GM19468 (cell line): ENCODE measurements around the gene PTP4A2.

Experiments
- ATAC-seq: cut with Tn5 transposase; IDR thresholded peaks from one replicate; pipeline ENCODE4 v1.9.1; 2021; ENCODE audit warnings: mild to moderate bottlenecking, moderate library complexity, moderate number of reproducible peaks; ENCODE audit not compliant: unreplicated experiment; ENCODE audit errors: extremely low read depth

PTP4A2 gene

GRCh38 chr1:31867546-31867945 lies 70.6 kb downstream of the PTP4A2 start:
- ATAC-seq = no peak

- no peak for ATAC-seq
These were observed 71.6 kb downstream of the PTP4A2 start for GRCh38 chr1:31866450-31867032.

- ATAC-seq = no peak
These were observed 72.3 kb downstream of the PTP4A2 start for GRCh38 chr1:31865728-31866449.

- ATAC-seq = no peak
These were observed 76.1 kb downstream of the PTP4A2 start for GRCh38 chr1:31862071-31862470.

GRCh38 chr1:31861346-31861745 lies 76.8 kb downstream of the PTP4A2 start:
- ATAC-seq = no peak

GRCh38 chr1:31860581-31860980 lies 77.6 kb downstream of the PTP4A2 start:
- no peak for ATAC-seq

GRCh38 chr1:31859719-31860118 lies 78.4 kb downstream of the PTP4A2 start:
- ATAC-seq = no peak

GRCh38 chr1:31859044-31859443 lies 79.1 kb downstream of the PTP4A2 start:
- ATAC-seq = no peak

- no peak for ATAC-seq
These were observed 80.3 kb downstream of the PTP4A2 start for GRCh38 chr1:31857863-31858262.
